ENCODE results near the gene HPS3. TPM values are rescaled to one million over a fixed set of nuclear protein-coding genes. Genes with fewer than 3 reads are reported as not detected.
"Not testable (repeated sequence)": the region's sequence is repeated elsewhere in the genome, so short reads cannot be mapped to it uniquely, and the experiment has no call there.

HPS3 gene
- total RNA-seq, 1 donor from 2014 or later = 32.3 TPM

DNA sequence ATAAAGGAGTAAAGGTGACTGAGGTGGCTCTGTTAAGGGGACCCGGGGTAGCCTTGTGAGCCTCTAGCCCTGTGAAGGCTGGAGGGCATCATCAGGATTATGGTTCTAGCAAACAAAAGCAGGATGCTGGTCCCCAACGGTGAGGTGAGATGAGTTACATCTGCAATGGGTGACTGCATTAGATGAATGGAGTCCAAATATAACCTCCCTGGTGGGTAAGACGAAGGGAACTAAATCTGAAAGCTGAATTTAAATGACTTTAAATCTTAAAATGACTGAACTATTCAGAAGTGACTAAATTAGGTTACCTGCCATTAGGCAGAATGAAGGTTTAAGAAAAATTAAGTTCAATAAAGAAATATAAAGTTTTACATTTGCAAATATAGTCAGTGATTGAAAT is 38.5 kb upstream of the HPS3 start:
- TF ChIP-seq EZH2phosphoT487 (IDR thresholded peaks at IDR 0.05) = no peak
- TF ChIP-seq EZH2 (IDR thresholded peaks at IDR 0.05) = no peak
- TF ChIP-seq, protein P1, sequence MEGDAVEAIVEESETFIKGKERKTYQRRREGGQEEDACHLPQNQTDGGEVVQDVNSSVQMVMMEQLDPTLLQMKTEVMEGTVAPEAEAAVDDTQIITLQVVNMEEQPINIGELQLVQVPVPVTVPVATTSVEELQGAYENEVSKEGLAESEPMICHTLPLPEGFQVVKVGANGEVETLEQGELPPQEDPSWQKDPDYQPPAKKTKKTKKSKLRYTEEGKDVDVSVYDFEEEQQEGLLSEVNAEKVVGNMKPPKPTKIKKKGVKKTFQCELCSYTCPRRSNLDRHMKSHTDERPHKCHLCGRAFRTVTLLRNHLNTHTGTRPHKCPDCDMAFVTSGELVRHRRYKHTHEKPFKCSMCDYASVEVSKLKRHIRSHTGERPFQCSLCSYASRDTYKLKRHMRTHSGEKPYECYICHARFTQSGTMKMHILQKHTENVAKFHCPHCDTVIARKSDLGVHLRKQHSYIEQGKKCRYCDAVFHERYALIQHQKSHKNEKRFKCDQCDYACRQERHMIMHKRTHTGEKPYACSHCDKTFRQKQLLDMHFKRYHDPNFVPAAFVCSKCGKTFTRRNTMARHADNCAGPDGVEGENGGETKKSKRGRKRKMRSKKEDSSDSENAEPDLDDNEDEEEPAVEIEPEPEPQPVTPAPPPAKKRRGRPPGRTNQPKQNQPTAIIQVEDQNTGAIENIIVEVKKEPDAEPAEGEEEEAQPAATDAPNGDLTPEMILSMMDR (IDR thresholded peaks at IDR 0.05) = no peak
- H3K9me3 ChIP-seq (ENCODE audit: low read depth) = no peaks in the 10 kb centered on the region
- no peak overlapping the region for H3K4me3 ChIP-seq
- no peak overlapping the region for H3K27ac ChIP-seq
- H3K27me3 ChIP-seq = no peaks in the 10 kb centered on the region
- Mint-ChIP-seq H3K4me3 (no peak overlapping the region), H3K4me1 (peaks cover 8% of the 10 kb centered on the region), H3K9me3 (peaks cover 9% of the 10 kb centered on the region), H3K36me3 (peaks cover 3% of the 10 kb centered on the region), H3K27ac (no peak overlapping the region), H3K27me3 (ENCODE audit: insufficient read depth, low read depth) (peaks cover 12% of the 10 kb centered on the region)
- no peaks in the 10 kb centered on the region for H3K36me3 ChIP-seq
- no peaks in the 10 kb centered on the region for H3K4me1 ChIP-seq
- H3K4me2 ChIP-seq = no peak overlapping the region
- DNase-seq (ENCODE audit: low spot score) = peak; percentile 13
- H3K9ac ChIP-seq = no peak overlapping the region
- no peak overlapping the region for H2AFZ ChIP-seq (replicated peaks)
- H3F3A ChIP-seq (ENCODE audit: low read depth) = peaks cover 12% of the 10 kb centered on the region
- H3K79me2 ChIP-seq (ENCODE audit: low read depth) = no peaks in the 10 kb centered on the region
- H4K20me1 ChIP-seq (ENCODE audit: low read depth) = no peaks in the 10 kb centered on the region

DNA sequence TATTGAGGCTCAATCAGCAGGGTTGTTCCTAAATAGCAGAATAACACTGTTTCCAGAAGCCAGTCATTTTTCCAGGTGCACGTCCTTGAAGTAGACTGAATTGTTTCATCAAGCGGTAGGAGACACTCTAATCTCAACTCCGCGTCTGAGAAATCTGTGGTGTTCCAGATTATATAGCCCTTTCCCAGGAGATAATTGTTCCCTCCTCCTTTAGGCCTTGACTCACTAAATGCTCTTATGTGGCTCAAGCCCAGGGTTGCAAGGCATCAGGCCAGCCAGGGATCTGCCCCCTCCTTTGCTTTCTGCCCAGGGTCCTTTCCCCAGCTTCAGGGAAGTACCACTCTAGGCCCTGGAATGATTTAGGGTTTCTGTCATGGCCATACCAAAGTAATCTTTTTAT is 37.5 kb upstream of the HPS3 start:
- Histone ChIP-seq H3K4me1 (no peaks in the 10 kb centered on the region), H4K20me1 (ENCODE audit: low read depth) (no peaks in the 10 kb centered on the region), H3K9me3 (ENCODE audit: low read depth) (no peaks in the 10 kb centered on the region), H3K27me3 (no peaks in the 10 kb centered on the region), H3K79me2 (ENCODE audit: low read depth) (no peaks in the 10 kb centered on the region), H3K27ac (no peak overlapping the region), H2AFZ (replicated peaks) (no peak overlapping the region), H3K36me3 (no peaks in the 10 kb centered on the region), H3F3A (ENCODE audit: low read depth) (peaks cover 2% of the 10 kb centered on the region), H3K4me3 (no peak overlapping the region), H3K9ac (no peak overlapping the region), H3K4me2 (no peak overlapping the region)
- Mint-ChIP-seq H3K27ac (no peak overlapping the region), H3K36me3 (peaks cover 3% of the 10 kb centered on the region), H3K4me1 (peaks cover 6% of the 10 kb centered on the region), H3K4me3 (no peak overlapping the region), H3K27me3 (ENCODE audit: insufficient read depth, low read depth) (peaks cover 9% of the 10 kb centered on the region), H3K9me3 (peaks cover 9% of the 10 kb centered on the region)
- TF ChIP-seq EZH2 (IDR thresholded peaks at IDR 0.05) (no peak), EZH2phosphoT487 (IDR thresholded peaks at IDR 0.05) (no peak)
- TF ChIP-seq, protein P1 (IDR thresholded peaks at IDR 0.05) = no peak
- no peak for DNase-seq (ENCODE audit: low spot score)

GRCh38 chr3:149095487-149095886 is 34.0 kb upstream of the HPS3 start:
- Mint-ChIP-seq H3K27me3 (ENCODE audit: insufficient read depth, low read depth) (peaks cover under 1% of the 10 kb centered on the region), H3K4me1 (peaks cover 4% of the 10 kb centered on the region), H3K4me3 (no peak overlapping the region), H3K9me3 (peaks cover 10% of the 10 kb centered on the region), H3K27ac (no peak overlapping the region), H3K36me3 (peaks cover 2% of the 10 kb centered on the region)
- H3K36me3 ChIP-seq = no peaks in the 10 kb centered on the region
- no peaks in the 10 kb centered on the region for H4K20me1 ChIP-seq (ENCODE audit: low read depth)
- TF ChIP-seq EZH2phosphoT487 (IDR thresholded peaks at IDR 0.05) = no peak
- no peak for TF ChIP-seq EZH2 (IDR thresholded peaks at IDR 0.05)
- TF ChIP-seq, protein P1 (IDR thresholded peaks at IDR 0.05) = no peak
- no peak for DNase-seq (ENCODE audit: low spot score)
- no peaks in the 10 kb centered on the region for H3F3A ChIP-seq (ENCODE audit: low read depth)
- H3K79me2 ChIP-seq (ENCODE audit: low read depth) = no peaks in the 10 kb centered on the region
- H3K27me3 ChIP-seq = no peaks in the 10 kb centered on the region
- no peaks in the 10 kb centered on the region for H3K4me1 ChIP-seq
- no peak overlapping the region for H2AFZ ChIP-seq (replicated peaks)
- no peak overlapping the region for H3K9ac ChIP-seq
- no peaks in the 10 kb centered on the region for H3K9me3 ChIP-seq (ENCODE audit: low read depth)
- no peak overlapping the region for H3K4me2 ChIP-seq
- H3K27ac ChIP-seq = no peak overlapping the region
- no peak overlapping the region for H3K4me3 ChIP-seq

GRCh38 chr3:149097987-149098386 is 31.5 kb upstream of the HPS3 start:
- H3K27ac ChIP-seq; H3K9ac ChIP-seq; H3K4me2 ChIP-seq; H3K79me2 ChIP-seq (ENCODE audit: low read depth); H3K36me3 Mint-ChIP-seq; H3K4me1 ChIP-seq; H2AFZ ChIP-seq (replicated peaks); DNase-seq (ENCODE audit: low spot score); H3K9me3 ChIP-seq (ENCODE audit: low read depth); H3K4me3 Mint-ChIP-seq; H3K27ac Mint-ChIP-seq; H3F3A ChIP-seq (ENCODE audit: low read depth); H3K27me3 Mint-ChIP-seq (ENCODE audit: insufficient read depth, low read depth); H3K27me3 ChIP-seq; H3K9me3 Mint-ChIP-seq; H4K20me1 ChIP-seq (ENCODE audit: low read depth); H3K4me3 ChIP-seq; H3K36me3 ChIP-seq; H3K4me1 Mint-ChIP-seq: not testable (repeated sequence)
